Thyroid gland (tissue), 4 donors: ENCODE measurements around the gene TSSK6. TPM values are rescaled to one million over a fixed set of nuclear protein-coding genes. Genes with fewer than 3 reads are reported as not detected.
A peak's percentile ranks its signal among the peaks of the same experiment; 100 is the strongest.

Experiments used
- DNase-seq, 2 donors: peaks; one replicate each; pipeline ENCODE4 v3.0.0-alpha.2; 2019
- H3K27ac ChIP-seq, 3 donors: fragments of 200-600 bp; sonication (generic); 1 replicate in 2 of 3; 2 replicates in 1 of 3; pipeline ENCODE4 v1.5.1; 2016 to 2019; ENCODE audit warnings: mild to moderate bottlenecking in 1 of 3, moderate library complexity in 1 of 3
- H3K27me3 ChIP-seq: fragments of 200-600 bp; sonication (generic); one replicate; pipeline ENCODE4 v1.5.1; 2019
- H3K36me3 ChIP-seq, 2 donors: fragments of 200-600 bp; sonication (generic); one replicate each; pipeline ENCODE4 v1.5.1; 2016 to 2019
- H3K4me1 ChIP-seq, 2 donors: fragments of 200-600 bp; sonication (generic); one replicate each; pipeline ENCODE4 v1.5.1; 2017 to 2019
- H3K4me3 ChIP-seq, 3 donors: fragments of 200-600 bp; sonication (generic); replicated peaks in 1 of 3; 1 replicate in 2 of 3; 2 replicates in 1 of 3; pipeline ENCODE4 v1.5.1; 2016; ENCODE audit warnings: mild to moderate bottlenecking in 1 of 3
- H3K9me3 ChIP-seq: fragments of 200-600 bp; sonication (generic); one replicate; pipeline ENCODE4 v1.5.1; 2017
- POLR2A ChIP-seq, 2 donors: fragments of 450-650 bp; IDR thresholded peaks; one replicate each; pipeline ENCODE4 v1.6.1; 2017; ENCODE audit warnings: antibody characterized with exemption in 2 of 2, mild to moderate bottlenecking in 2 of 2, moderate library complexity in 1 of 2
- WGBS, 2 donors: methylation state at CpG; one replicate each; pipeline ENCODE4 v1.1.5; 2017; 5-methylcytosine and 5-hydroxymethylcytosine counted together
- intact Hi-C: fragments of 100-400 bp; cut with DNase I; formaldehyde crosslinking; loops from one replicate; pipeline ENCODE4 v1.15.1; 2023
- total RNA-seq, 4 donors: library from RNA; depleted of rRNA; stranded (reverse); fragments of >200 nt; gene quantifications; one replicate each; pipeline ENCODE4 v1.2.3, GENCODE V29; 2016
- TF ChIP-seq, protein P1 (sequence below), 6 experiments: fragments of 200-600 bp in 3 of 6; fragments of 450-650 bp in 3 of 6; sonication (generic) in 3 of 6; IDR thresholded peaks; one replicate each; pipeline ENCODE4 v1.5.1; 2016 to 2019; ENCODE audit warnings: antibody characterized with exemption in 6 of 6, mild to moderate bottlenecking in 2 of 6, inconsistent platforms in 1 of 6, moderate library complexity in 1 of 6

The TSSK6 gene
- total RNA-seq, 4 donors from 2014 or later, result 1.8 to 7.7 (median 3.8) TPM

DNA sequence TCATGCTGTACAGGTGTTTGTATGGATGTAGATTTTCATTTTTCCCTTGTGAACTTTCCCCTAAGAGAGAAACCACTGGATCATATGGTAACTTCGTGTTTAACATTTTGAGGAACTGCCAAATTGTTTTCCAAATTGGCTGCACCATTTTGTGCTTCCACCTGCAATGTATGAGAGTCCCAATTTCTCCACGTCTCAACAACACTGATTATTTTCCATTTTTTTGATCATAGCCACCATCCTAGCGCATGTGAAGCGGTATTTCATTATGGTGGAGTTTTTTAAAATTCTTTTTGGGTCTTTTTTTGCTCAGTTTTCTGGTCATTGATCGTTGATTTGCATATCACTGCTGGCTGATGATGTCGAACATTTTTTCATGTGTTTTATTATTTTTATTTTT, 5.6 kb upstream of the TSSK6 start:
- Histone ChIP-seq H3K4me1 (peaks cover 25 to 26% of the 10 kb centered on the region in 2 donors), H3K9me3 (no peaks in the 10 kb centered on the region), H3K4me3 (no peak overlapping the region), H3K36me3 (peaks cover 0 to 3% of the 10 kb centered on the region in 2 donors), H3K27me3 (no peaks in the 10 kb centered on the region), H3K27ac (no peak overlapping the region)
- WGBS, 2 donors, result 83 to 90% methylated on average over 6 of the region's 6 CpGs
- TF ChIP-seq POLR2A (IDR thresholded peaks at IDR 0.05), result no peak
- no peak for DNase-seq
- intact Hi-C loops, result no loop called here

DNA sequence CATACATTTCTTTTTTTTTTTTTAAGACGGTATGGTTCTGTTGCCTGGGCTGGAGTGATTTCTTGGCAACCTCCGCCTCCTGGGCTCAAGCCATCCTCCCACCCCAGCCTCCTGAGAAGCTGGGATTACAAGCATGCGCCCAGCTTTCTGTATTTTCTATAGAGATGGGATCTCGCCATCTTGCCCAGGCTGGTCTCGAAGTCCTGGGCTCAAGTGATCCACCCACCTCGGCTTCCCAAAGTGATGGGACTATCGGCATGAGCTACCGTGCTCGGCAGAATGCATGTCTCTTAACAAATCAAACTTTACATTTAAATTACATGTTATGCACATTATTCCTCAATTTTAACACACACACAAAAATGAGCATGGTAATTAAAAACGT, 1.9 kb upstream of the TSSK6 start:
- no peak for DNase-seq
- intact Hi-C loops, result no loop called here
- WGBS, 2 donors, result 78 to 80% methylated on average over 10 of the region's 10 CpGs
- H3K27me3 ChIP-seq, result no peaks in the 10 kb centered on the region
- H3K9me3 ChIP-seq, result no peaks in the 10 kb centered on the region
- peak overlapping the region in 1 of 3 donors; percentile 65 for H3K4me3 ChIP-seq
- TF ChIP-seq POLR2A (IDR thresholded peaks at IDR 0.05), result no peak
- TF ChIP-seq, protein P1, sequence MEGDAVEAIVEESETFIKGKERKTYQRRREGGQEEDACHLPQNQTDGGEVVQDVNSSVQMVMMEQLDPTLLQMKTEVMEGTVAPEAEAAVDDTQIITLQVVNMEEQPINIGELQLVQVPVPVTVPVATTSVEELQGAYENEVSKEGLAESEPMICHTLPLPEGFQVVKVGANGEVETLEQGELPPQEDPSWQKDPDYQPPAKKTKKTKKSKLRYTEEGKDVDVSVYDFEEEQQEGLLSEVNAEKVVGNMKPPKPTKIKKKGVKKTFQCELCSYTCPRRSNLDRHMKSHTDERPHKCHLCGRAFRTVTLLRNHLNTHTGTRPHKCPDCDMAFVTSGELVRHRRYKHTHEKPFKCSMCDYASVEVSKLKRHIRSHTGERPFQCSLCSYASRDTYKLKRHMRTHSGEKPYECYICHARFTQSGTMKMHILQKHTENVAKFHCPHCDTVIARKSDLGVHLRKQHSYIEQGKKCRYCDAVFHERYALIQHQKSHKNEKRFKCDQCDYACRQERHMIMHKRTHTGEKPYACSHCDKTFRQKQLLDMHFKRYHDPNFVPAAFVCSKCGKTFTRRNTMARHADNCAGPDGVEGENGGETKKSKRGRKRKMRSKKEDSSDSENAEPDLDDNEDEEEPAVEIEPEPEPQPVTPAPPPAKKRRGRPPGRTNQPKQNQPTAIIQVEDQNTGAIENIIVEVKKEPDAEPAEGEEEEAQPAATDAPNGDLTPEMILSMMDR (IDR thresholded peaks at IDR 0.05), result no peak
- H3K36me3 ChIP-seq, result no peaks in the 10 kb centered on the region
- H3K27ac ChIP-seq, result no peak overlapping the region
- H3K4me1 ChIP-seq, result peaks cover 15 to 25% of the 10 kb centered on the region in 2 donors

DNA sequence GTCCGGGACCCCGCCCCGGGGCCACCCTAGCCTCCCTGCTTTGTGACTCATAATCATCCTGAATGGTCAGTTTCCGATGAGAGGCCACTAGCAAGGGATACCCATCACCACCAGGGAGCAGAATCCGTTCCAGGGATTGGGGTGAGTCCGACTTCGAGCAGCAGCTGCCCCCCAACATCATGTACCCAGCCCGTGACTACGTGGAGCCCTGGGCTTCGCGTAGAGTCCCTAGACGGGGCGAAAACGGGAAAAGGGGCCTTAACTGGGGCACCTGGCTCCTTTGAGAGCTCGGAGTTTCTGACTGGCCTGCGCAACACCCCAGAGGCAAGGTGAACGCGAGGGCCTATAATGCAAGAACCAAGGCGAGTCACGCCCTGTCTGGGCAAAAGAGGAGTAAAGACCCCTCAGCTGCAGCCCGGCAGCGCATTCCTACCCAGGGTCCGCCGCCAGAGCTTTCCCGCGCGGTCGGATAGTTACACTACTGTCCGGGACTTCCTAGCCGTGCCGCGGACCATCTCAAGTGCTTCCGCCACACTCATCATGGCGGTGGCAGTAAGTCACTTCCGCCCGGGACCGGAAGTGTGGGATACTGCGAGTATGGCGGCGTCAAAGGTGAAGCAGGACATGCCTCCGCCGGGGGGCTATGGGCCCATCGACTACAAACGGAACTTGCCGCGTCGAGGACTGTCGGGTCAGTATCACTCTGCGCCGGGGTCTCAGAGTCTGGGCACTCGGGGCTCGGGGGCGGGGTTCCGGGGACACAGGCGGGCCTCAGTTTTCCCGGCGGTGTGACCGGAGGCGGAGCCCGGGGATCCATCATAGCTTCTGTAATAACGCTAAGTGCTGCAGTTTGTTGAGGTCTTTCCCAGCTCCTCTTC, 533 bp upstream of the TSSK6 start, which contains the start of gene NDUFA13:
NDUFA13 (plus strand) TSS at position 584 of the 878 bp plus-strand sequence; CDS start at position 598, 14 bp downstream.
- Histone ChIP-seq H3K4me3 (peak within 1 kb of the TSS; percentile 39 to 65 (median 46)), H3K4me1 (peaks cover 15 to 25% of the 10 kb centered on the region in 2 donors), H3K9me3 (no peaks in the 10 kb centered on the region), H3K27me3 (no peaks in the 10 kb centered on the region), H3K36me3 (no peaks in the 10 kb centered on the region), H3K27ac (peak within 1 kb of the TSS; percentile 44 to 79 (median 68))
- peak in 1 of 2 donors; percentile 81 for TF ChIP-seq POLR2A (IDR thresholded peaks at IDR 0.05)
- TF ChIP-seq, protein P1 (IDR thresholded peaks at IDR 0.05), result peak in 1 of 6 experiments; percentile 20
- DNase-seq, result peak; percentile 90 to 92
- WGBS, 2 donors, result 8 to 9% methylated on average over 25 to 44 of the region's 61 CpGs
- intact Hi-C loops, result no loop called here

DNA sequence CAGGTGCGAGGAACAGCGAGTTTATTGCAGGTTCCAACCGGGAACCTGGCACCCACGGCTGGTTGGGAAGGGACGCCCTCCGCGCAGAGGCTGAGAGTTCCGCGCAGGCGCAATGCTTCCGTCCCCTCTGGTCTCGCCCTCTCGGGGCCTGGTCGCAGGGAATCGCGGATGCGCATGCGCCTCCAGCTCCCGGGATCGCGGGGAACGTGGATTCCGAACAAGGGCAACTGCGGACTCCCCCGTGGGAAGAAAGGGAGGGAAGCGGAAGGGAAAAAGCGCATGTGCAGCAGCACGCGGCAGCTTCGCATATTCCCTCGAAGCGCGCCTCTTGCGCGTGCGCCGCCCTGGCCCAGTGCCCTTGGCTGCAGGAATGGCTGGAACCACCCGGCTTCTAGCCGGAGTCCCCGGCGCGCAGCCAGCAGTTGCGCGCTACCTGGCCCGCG, 1.1 kb downstream of the TSSK6 start:
- TF ChIP-seq POLR2A (IDR thresholded peaks at IDR 0.05), result no peak
- TF ChIP-seq, protein P1 (IDR thresholded peaks at IDR 0.05), result no peak
- Histone ChIP-seq H3K9me3 (no peaks in the 10 kb centered on the region), H3K27ac (no peak overlapping the region), H3K36me3 (no peaks in the 10 kb centered on the region), H3K4me1 (peaks cover 15 to 25% of the 10 kb centered on the region in 2 donors), H3K27me3 (no peaks in the 10 kb centered on the region), H3K4me3 (no peak overlapping the region)
- intact Hi-C loops, result no loop called here
- peak; percentile 76 for DNase-seq
- WGBS, 2 donors, result 40 to 42% methylated on average over 16 to 40 of the region's 46 CpGs

DNA sequence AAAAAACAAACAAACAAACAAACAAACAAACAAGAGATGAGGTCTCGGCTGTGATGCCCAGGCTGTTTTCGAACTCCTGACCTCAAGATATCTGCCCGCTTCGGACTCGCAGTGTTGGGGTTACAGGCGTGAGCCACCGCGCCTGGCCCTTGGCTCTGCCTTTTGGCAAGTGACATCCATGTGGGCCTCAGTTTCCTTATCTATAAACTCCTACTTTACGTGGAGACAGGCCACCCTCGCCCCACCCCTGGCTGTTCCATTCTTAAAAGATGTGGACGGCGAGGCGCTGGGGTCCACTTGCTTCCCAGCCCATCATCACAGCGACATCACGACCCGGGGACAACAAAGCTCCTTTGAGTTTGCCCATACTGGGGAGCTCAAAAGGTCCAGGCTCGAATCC, 1.7 kb downstream of the TSSK6 start:
- no peak for DNase-seq
- TF ChIP-seq, protein P1 (IDR thresholded peaks at IDR 0.05), result no peak
- TF ChIP-seq POLR2A (IDR thresholded peaks at IDR 0.05), result no peak
- Histone ChIP-seq H3K27me3 (no peaks in the 10 kb centered on the region), H3K4me1 (peaks cover 15 to 25% of the 10 kb centered on the region in 2 donors), H3K9me3 (no peaks in the 10 kb centered on the region), H3K36me3 (no peaks in the 10 kb centered on the region), H3K4me3 (no peak overlapping the region), H3K27ac (no peak overlapping the region)
- WGBS, 2 donors, result 83 to 85% methylated on average over 17 of the region's 17 CpGs
- intact Hi-C loops, result no loop called here
